MCF 10A (cell line): ENCODE measurements around the gene STAG3. TPM values are rescaled to one million over a fixed set of nuclear protein-coding genes. Genes with fewer than 3 reads are reported as not detected.

Experiments
- BruUV-seq: library from RNA; stranded (reverse); fragments of 400-500 nt; replicated peaks from 2 replicates; lab custom pipeline; 2021; lab: Mats Ljungman, UMichigan
- CTCF ChIA-PET: fragments of 300-600 bp; sonication (Branson Sonifier 250); formaldehyde crosslinking; extraction: SDS; loops from one replicate; lab custom pipeline; 2021; ENCODE audit warnings: antibody characterized with exemption, inconsistent platforms; lab: Yijun Ruan, JAX
- POLR2A ChIA-PET: fragments of 300-600, 350-650 bp; sonication (Branson Sonifier 250); formaldehyde crosslinking; extraction: SDS; loops from one replicate; lab custom pipeline; 2020; ENCODE audit warnings: antibody characterized with exemption, inconsistent platforms; lab: Yijun Ruan, JAX
- DNase-seq: peaks from one replicate; pipeline ENCODE4 v3.0.0-alpha.2; 2018; ENCODE audit not compliant: unreplicated experiment
- H3K27ac Mint-ChIP-seq: one replicate; pipeline ENCODE4 v1.8.0; 2022; ENCODE audit warnings: mild to moderate bottlenecking, low read depth, mixed read lengths; ENCODE audit not compliant: unreplicated experiment
- H3K27me3 Mint-ChIP-seq: one replicate; pipeline ENCODE4 v1.8.0; 2022; ENCODE audit warnings: mixed read lengths; ENCODE audit not compliant: insufficient read depth, unreplicated experiment
- H3K36me3 Mint-ChIP-seq: one replicate; pipeline ENCODE4 v1.8.0; 2022; ENCODE audit warnings: mild to moderate bottlenecking, moderate library complexity, mixed read lengths; ENCODE audit not compliant: insufficient read depth, unreplicated experiment
- H3K4me1 Mint-ChIP-seq: one replicate; pipeline ENCODE4 v1.8.0; 2022; ENCODE audit warnings: mixed read lengths; ENCODE audit not compliant: insufficient read depth, unreplicated experiment
- H3K4me3 Mint-ChIP-seq: one replicate; pipeline ENCODE4 v1.8.0; 2022; ENCODE audit warnings: mild to moderate bottlenecking, moderate library complexity, mixed read lengths; ENCODE audit not compliant: unreplicated experiment
- H3K9me3 Mint-ChIP-seq: one replicate; pipeline ENCODE4 v1.8.0; 2022; ENCODE audit warnings: mixed read lengths; ENCODE audit not compliant: unreplicated experiment
- intact Hi-C: fragments of 100-400 bp; cut with micrococcal nuclease; formaldehyde crosslinking; loops from 2 replicates; pipeline ENCODE4 v1.14.1; 2022
- total RNA-seq: library from RNA; stranded (reverse); gene quantifications from 2 replicates; pipeline ENCODE4 v1.2.3, GENCODE V29; 2022
- TF ChIP-seq, protein P1 (sequence below): fragments of 200-600 bp; IDR thresholded peaks from one replicate; pipeline ENCODE4 v1.8.0; 2022; ENCODE audit warnings: antibody characterized with exemption, mild to moderate bottlenecking; ENCODE audit not compliant: unreplicated experiment

Gene STAG3
- total RNA-seq, 1 experiment from 2014 or later = 1.5 TPM

- intact Hi-C loops = loop anchor here (10.0 kb wide), 1 partner anchor 214 kb away; no protein-coding TSS in a partner anchor
- ChIA-PET POLR2A (interaction anchor here (0.9 to 1.5 kb wide), 5 partner anchors 12 to 41 kb away, joined by 3 to 5 read pairs (median 4); partner anchors contain the start of gene LAMTOR4), CTCF (interaction anchor here (0.5 to 8.2 kb wide), 28 partner anchors 8 to 764 kb away, joined by 3 to 93 read pairs (median 3); partner anchors contain the start of genes AP4M1, LAMTOR4 and MCM7)
- TF ChIP-seq, protein P1, sequence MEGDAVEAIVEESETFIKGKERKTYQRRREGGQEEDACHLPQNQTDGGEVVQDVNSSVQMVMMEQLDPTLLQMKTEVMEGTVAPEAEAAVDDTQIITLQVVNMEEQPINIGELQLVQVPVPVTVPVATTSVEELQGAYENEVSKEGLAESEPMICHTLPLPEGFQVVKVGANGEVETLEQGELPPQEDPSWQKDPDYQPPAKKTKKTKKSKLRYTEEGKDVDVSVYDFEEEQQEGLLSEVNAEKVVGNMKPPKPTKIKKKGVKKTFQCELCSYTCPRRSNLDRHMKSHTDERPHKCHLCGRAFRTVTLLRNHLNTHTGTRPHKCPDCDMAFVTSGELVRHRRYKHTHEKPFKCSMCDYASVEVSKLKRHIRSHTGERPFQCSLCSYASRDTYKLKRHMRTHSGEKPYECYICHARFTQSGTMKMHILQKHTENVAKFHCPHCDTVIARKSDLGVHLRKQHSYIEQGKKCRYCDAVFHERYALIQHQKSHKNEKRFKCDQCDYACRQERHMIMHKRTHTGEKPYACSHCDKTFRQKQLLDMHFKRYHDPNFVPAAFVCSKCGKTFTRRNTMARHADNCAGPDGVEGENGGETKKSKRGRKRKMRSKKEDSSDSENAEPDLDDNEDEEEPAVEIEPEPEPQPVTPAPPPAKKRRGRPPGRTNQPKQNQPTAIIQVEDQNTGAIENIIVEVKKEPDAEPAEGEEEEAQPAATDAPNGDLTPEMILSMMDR = peak; percentile 90
- H3K27me3 Mint-ChIP-seq = peaks cover 5% of the 10 kb centered on the region
- peak; percentile 67 for DNase-seq
- no peaks in the 10 kb centered on the region for H3K9me3 Mint-ChIP-seq
- H3K27ac Mint-ChIP-seq = no peak overlapping the region
- H3K4me1 Mint-ChIP-seq = peaks cover 11% of the 10 kb centered on the region
- H3K36me3 Mint-ChIP-seq = peaks cover under 1% of the 10 kb centered on the region
- H3K4me3 Mint-ChIP-seq = no peak overlapping the region
- no TSS peak for BruUV-seq
Measured at GRCh38 chr7:100130608-100131453, 46.9 kb upstream of the STAG3 start.

DNA sequence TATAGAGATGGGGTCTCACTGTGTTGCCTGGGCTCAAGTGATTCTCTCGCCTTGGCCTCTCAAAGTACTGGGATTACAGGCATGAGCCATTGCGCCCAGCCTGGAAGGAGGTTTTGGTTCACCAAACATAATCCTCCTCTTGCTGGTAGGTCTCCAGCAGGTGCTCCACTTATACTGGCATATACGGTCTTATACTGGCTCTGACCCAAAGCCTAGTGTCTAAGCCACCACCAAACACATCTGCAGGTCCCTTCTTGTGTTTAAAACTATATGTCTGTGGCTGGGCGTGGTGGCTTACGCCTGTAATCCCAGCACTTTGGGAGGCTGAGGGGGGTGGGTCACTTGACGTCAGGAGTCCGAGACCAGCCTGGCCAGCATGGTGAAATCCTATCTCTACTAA, 45.6 kb upstream of the STAG3 start:
- no peak for DNase-seq

DNA sequence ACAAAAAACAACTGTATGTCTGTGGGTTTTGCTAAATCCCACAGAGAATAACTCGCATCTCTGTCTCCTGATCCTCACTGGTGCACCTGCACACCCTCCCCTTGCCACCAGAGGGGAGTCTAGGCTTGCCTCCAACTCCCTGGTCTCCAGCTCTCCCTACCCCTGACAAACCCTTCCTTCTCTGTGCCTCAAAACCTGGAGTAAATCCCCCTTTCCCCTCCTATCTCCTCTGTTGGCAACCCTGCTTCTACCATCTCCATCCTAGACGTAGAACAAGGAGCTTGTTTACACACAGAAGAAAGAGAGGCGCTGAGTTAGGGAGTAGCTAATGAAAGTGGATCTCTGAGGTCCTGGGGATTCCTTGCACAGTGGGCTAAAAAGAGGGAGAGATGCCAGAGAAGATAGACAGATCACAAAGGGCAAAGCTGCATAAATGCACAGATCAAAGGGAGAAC, 45.0 kb upstream of the STAG3 start:
- POLR2A ChIA-PET = interaction anchor here (1.0 to 1.3 kb wide), 3 partner anchors 9 to 77 kb away, joined by 3 to 6 read pairs (median 5); partner anchors contain the start of gene LAMTOR4
- no peak overlapping the region for H3K27ac Mint-ChIP-seq
- no peaks in the 10 kb centered on the region for H3K36me3 Mint-ChIP-seq
- H3K4me3 Mint-ChIP-seq = no peak overlapping the region
- intact Hi-C loops = loop anchor here (1.0 to 10.0 kb wide), 3 partner anchors 84 to 275 kb away; no protein-coding TSS in a partner anchor
- no peaks in the 10 kb centered on the region for H3K9me3 Mint-ChIP-seq
- CTCF ChIA-PET = interaction anchor here (0.6 to 8.2 kb wide), 30 partner anchors 8 to 726 kb away, joined by 3 to 93 read pairs (median 4); partner anchors contain the start of genes AP4M1, PVRIG and TRAPPC14
- TF ChIP-seq, protein P1 = peak; percentile 93
- DNase-seq = peak; percentile 71
- H3K27me3 Mint-ChIP-seq = peaks cover 10% of the 10 kb centered on the region
- peaks cover 11% of the 10 kb centered on the region for H3K4me1 Mint-ChIP-seq
- no TSS peak for BruUV-seq

More for the DNA sequence above, 45.6 kb upstream of the STAG3 start:
- intact Hi-C loops = loop anchor here (1.0 to 10.0 kb wide), 3 partner anchors 85 to 275 kb away; no protein-coding TSS in a partner anchor
- POLR2A ChIA-PET = interaction anchor here (1.0 to 1.3 kb wide), 3 partner anchors 10 to 77 kb away, joined by 3 to 6 read pairs (median 5); partner anchors contain the start of gene LAMTOR4
- CTCF ChIA-PET = interaction anchor here (0.6 to 8.2 kb wide), 18 partner anchors 11 to 215 kb away, joined by 3 to 93 read pairs (median 4); partner anchors contain the start of genes PVRIG and TRAPPC14
- H3K4me3 Mint-ChIP-seq = no peak overlapping the region
- H3K36me3 Mint-ChIP-seq = no peaks in the 10 kb centered on the region
- no peaks in the 10 kb centered on the region for H3K9me3 Mint-ChIP-seq
- TF ChIP-seq, protein P1 = no peak
- H3K4me1 Mint-ChIP-seq = peaks cover 11% of the 10 kb centered on the region
- no TSS peak for BruUV-seq
- H3K27me3 Mint-ChIP-seq = peaks cover 10% of the 10 kb centered on the region
- H3K27ac Mint-ChIP-seq = no peak overlapping the region
